GM23338 (cell line): ENCODE results near the gene GAL3ST2. TPM values are rescaled to one million over a fixed set of nuclear protein-coding genes. Genes with fewer than 3 reads are reported as not detected.

Experiments
- ATAC-seq: fragments of 200-7000 bp; cut with Tn5 transposase; 3 replicates; pipeline ENCODE4 v1.9.1; 2020
- DNase-seq: peaks from one replicate; pipeline ENCODE4 v3.0.0-alpha.2; 2015; ENCODE audit warnings: low spot score
- H2AFZ ChIP-seq: fragments of 200-600 bp; sonication (generic); 2 replicates; pipeline ENCODE4 v1.8.0; 2016; ENCODE audit warnings: antibody characterized with exemption, mild to moderate bottlenecking, moderate library complexity
- H3F3A ChIP-seq: fragments of 200-600 bp; sonication (generic); replicated peaks from 2 replicates; pipeline ENCODE4 v1.8.0; 2017; ENCODE audit warnings: antibody characterized with exemption, mixed run types, low read depth
- H3K27ac ChIP-seq: fragments of 200-600 bp; sonication (generic); 2 replicates; pipeline ENCODE4 v1.6.1; 2016; ENCODE audit warnings: low read depth
- H3K27me3 ChIP-seq: fragments of 200-600 bp; sonication (generic); 2 replicates; pipeline ENCODE4 v1.8.0; 2016; ENCODE audit warnings: mild to moderate bottlenecking, mixed run types, moderate library complexity; ENCODE audit not compliant: insufficient read depth
- H3K36me3 ChIP-seq: fragments of 200-600 bp; sonication (generic); 2 replicates; pipeline ENCODE4 v1.8.0; 2016; ENCODE audit warnings: mild to moderate bottlenecking; ENCODE audit not compliant: insufficient read depth
- H3K4me1 ChIP-seq: fragments of 200-600 bp; sonication (generic); 2 replicates; pipeline ENCODE4 v1.8.0; 2016; ENCODE audit warnings: mild to moderate bottlenecking, moderate library complexity; ENCODE audit not compliant: insufficient read depth
- H3K4me2 ChIP-seq: fragments of 200-600 bp; sonication (generic); 2 replicates; pipeline ENCODE4 v1.7.1; 2017; ENCODE audit warnings: mixed run types
- H3K4me3 ChIP-seq: fragments of 200-600 bp; sonication (generic); 2 replicates; pipeline ENCODE4 v1.6.1; 2016; ENCODE audit warnings: mixed run types
- H3K79me2 ChIP-seq: fragments of 200-600 bp; sonication (generic); replicated peaks from 2 replicates; pipeline ENCODE4 v1.8.0; 2017; ENCODE audit warnings: mild to moderate bottlenecking; ENCODE audit not compliant: insufficient read depth
- H3K9me2 ChIP-seq: fragments of 200-600 bp; sonication (generic); 2 replicates; pipeline ENCODE4 v1.8.0; 2017; ENCODE audit not compliant: insufficient read depth
- H4K20me1 ChIP-seq: fragments of 200-600 bp; sonication (generic); replicated peaks from 2 replicates; pipeline ENCODE4 v1.8.0; 2017; ENCODE audit warnings: mild to moderate bottlenecking; ENCODE audit not compliant: insufficient read depth
- H3K27ac Mint-ChIP-seq: 2 replicates; pipeline ENCODE4 v1.8.0; 2020; ENCODE audit warnings: inconsistent platforms, mild to moderate bottlenecking, moderate library complexity, mixed read lengths
- H3K27me3 Mint-ChIP-seq: 3 replicates; pipeline ENCODE4 v1.8.0; 2022; ENCODE audit warnings: low read depth, mild to moderate bottlenecking, moderate library complexity, mixed read lengths, inconsistent platforms; ENCODE audit not compliant: insufficient read depth, poor library complexity
- H3K36me3 Mint-ChIP-seq: 3 replicates; pipeline ENCODE4 v1.8.0; 2021; ENCODE audit warnings: low read depth, mild to moderate bottlenecking, inconsistent platforms, moderate library complexity, mixed read lengths
- H3K4me1 Mint-ChIP-seq: 3 replicates; pipeline ENCODE4 v1.8.0; 2020; ENCODE audit warnings: mild to moderate bottlenecking, inconsistent platforms, mixed read lengths
- H3K4me3 Mint-ChIP-seq: 3 replicates; pipeline ENCODE4 v1.8.0; 2021; ENCODE audit warnings: moderate library complexity, mild to moderate bottlenecking, inconsistent platforms, mixed read lengths
- H3K9me3 Mint-ChIP-seq: 3 replicates; pipeline ENCODE4 v1.8.0; 2020; ENCODE audit warnings: moderate library complexity, mild to moderate bottlenecking, inconsistent platforms, mixed read lengths
- EZH2 ChIP-seq: fragments of 200-600 bp; sonication (generic); IDR thresholded peaks from one replicate; pipeline ENCODE4 v1.8.0; 2017; ENCODE audit warnings: antibody characterized with exemption, mild to moderate bottlenecking, low read depth; ENCODE audit not compliant: unreplicated experiment
- EZH2phosphoT487 ChIP-seq: fragments of 200-600 bp; sonication (generic); IDR thresholded peaks from one replicate; pipeline ENCODE4 v1.8.1; 2018; ENCODE audit warnings: antibody characterized with exemption; ENCODE audit not compliant: unreplicated experiment
- JUNB ChIP-seq: IDR thresholded peaks from one replicate; pipeline ENCODE4 v1.6.1; 2016; ENCODE audit warnings: antibody characterized with exemption; ENCODE audit not compliant: unreplicated experiment
- NANOG ChIP-seq: IDR thresholded peaks from 2 replicates; pipeline ENCODE4 v1.6.1; 2016; ENCODE audit warnings: antibody characterized with exemption, borderline replicate concordance
- ZNF114 ChIP-seq: fragments of 250-450 bp; sonication (Bioruptor Pico); IDR thresholded peaks from 2 replicates; pipeline ENCODE4 v1.5.0; 2020; ENCODE audit warnings: mild to moderate bottlenecking, moderate library complexity
- ZNF462 ChIP-seq: fragments of 250-450 bp; sonication (Bioruptor Pico); IDR thresholded peaks from 2 replicates; pipeline ENCODE4 v1.5.0; 2020; ENCODE audit warnings: mild to moderate bottlenecking, moderate library complexity
- polyA plus RNA-seq: library from polyadenylated mRNA; unstranded; fragments of >200 nt; fragmentation: Nextera tagmentation; extraction: Ambion mirVana; gene quantifications from 2 replicates; pipeline ENCODE4 v1.2.1, GENCODE V29; 2016
- total RNA-seq: library from RNA; depleted of rRNA; stranded (reverse); fragments of >200 nt; shearing (Covaris generic); gene quantifications from 2 replicates; pipeline ENCODE4 v1.2.3, GENCODE V29; 2014
- TF ChIP-seq, protein P1 (sequence below), 2 experiments: fragments of 200-600 bp in 1 of 2; sonication (generic) in 1 of 2; conservative IDR thresholded peaks; 2 replicates each; pipeline versions ENCODE4 v1.5.1 to v1.6.1; 2016 to 2017; ENCODE audit warnings: antibody characterized with exemption in 2 of 2, low read depth in 2 of 2, mild to moderate bottlenecking in 2 of 2, moderate library complexity in 1 of 2
- TF ChIP-seq, protein P2 (sequence below): IDR thresholded peaks from 2 replicates; pipeline ENCODE4 v1.6.1; 2016; ENCODE audit warnings: antibody characterized with exemption

The GAL3ST2 gene
- total and polyA plus RNA-seq, 2 experiments from 2014 or later, result 0.19 to 0.24 TPM

- no peaks in the 10 kb centered on the region for H3K36me3 ChIP-seq
- no peaks in the 10 kb centered on the region for H4K20me1 ChIP-seq
- TF ChIP-seq, protein P1, sequence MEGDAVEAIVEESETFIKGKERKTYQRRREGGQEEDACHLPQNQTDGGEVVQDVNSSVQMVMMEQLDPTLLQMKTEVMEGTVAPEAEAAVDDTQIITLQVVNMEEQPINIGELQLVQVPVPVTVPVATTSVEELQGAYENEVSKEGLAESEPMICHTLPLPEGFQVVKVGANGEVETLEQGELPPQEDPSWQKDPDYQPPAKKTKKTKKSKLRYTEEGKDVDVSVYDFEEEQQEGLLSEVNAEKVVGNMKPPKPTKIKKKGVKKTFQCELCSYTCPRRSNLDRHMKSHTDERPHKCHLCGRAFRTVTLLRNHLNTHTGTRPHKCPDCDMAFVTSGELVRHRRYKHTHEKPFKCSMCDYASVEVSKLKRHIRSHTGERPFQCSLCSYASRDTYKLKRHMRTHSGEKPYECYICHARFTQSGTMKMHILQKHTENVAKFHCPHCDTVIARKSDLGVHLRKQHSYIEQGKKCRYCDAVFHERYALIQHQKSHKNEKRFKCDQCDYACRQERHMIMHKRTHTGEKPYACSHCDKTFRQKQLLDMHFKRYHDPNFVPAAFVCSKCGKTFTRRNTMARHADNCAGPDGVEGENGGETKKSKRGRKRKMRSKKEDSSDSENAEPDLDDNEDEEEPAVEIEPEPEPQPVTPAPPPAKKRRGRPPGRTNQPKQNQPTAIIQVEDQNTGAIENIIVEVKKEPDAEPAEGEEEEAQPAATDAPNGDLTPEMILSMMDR (conservative IDR thresholded peaks at IDR 0.05; ENCODE audit: low read depth in 2 of 2), result peak in 1 of 2 experiments; percentile 16; a peak in 1 of 4 replicates
- no peak for TF ChIP-seq ZNF114 (CRISPR knock-in tag)
- H3K4me1 Mint-ChIP-seq, result peaks cover 14% of the 10 kb centered on the region
- no peaks in the 10 kb centered on the region for H3K9me2 ChIP-seq
- no peak within 1 kb of the TSS for H3K4me3 ChIP-seq
- DNase-seq (no peak), ATAC-seq (peak; percentile 25)
- no peaks in the 10 kb centered on the region for H3K79me2 ChIP-seq
- H3K27ac Mint-ChIP-seq, result no peak within 1 kb of the TSS
- peak within 1 kb of the TSS; percentile 34; the same call in 1 of the 3 replicates for H3K4me3 Mint-ChIP-seq
- peaks cover 24% of the 10 kb centered on the region for H3K27me3 Mint-ChIP-seq
- peak within 1 kb of the TSS; percentile 70; the same call in 1 of the 2 replicates for H2AFZ ChIP-seq
- H3K4me1 ChIP-seq, result peaks cover 16% of the 10 kb centered on the region; the same call in 1 of the 2 replicates
- no peaks in the 10 kb centered on the region for H3K9me3 Mint-ChIP-seq
- peak within 1 kb of the TSS; percentile 49 for H3K4me2 ChIP-seq
- H3K36me3 Mint-ChIP-seq, result no peaks in the 10 kb centered on the region; the same call in 2 of the 3 replicates
- H3K27me3 ChIP-seq, result peaks cover 10% of the 10 kb centered on the region
- H3F3A ChIP-seq, result peaks cover 11% of the 10 kb centered on the region; the same call in 1 of the 2 replicates
- no peak within 1 kb of the TSS for H3K27ac ChIP-seq
These were observed 32.2 kb downstream of the GAL3ST2 start, which contains the start of gene NEU4 for GRCh38 chr2:241808721-241809382. Gene NEU4, plus strand, starts transcription at chr2:241809193. Its CDS starts 5,292 bp downstream, at chr2:241814485.

DNA sequence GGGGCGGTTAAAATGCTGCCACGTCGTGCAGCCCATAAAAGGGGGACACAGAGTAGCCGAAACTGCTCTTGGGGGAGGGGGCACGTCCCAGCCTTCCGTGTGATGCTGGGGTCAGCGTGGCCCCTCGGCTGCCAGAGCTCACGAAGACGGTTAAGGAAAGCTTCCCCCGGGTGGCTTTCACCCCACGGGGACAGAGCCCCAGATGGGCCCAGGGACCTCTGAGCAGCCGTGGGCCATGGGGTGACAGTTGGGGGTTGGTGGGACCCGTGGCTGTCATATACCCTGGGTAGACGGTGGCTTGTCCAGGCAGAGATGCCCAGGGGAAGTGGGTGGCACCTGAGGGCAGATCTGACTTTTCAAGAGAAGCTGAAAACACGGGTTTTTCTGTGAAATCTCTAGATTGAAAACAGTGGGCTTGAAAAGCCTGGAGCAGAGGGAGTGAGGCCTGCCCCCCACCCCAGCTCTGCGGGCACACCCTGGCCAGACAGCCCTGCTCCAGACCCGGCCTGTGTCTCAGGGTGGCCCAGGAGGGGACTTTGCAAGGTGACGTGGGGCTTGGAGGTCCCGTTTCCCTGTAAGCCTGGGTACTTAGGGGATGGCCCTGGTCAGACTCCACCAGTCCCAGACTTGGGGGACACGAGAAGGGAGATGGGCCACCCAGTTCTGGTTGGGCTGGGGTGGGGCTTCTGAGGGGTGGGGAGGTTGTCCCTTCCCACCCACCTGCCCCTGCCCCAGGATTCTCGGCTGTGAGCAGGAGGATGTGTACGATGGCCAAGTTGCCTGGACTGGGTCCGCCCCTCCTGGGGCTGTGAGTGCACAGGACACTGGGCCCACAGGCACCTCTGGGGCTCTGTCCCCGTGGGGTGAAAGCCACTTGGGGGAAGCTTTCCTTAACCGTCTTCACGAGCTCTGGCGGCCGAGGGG, 33.0 kb downstream of the GAL3ST2 start:
- peaks cover 11% of the 10 kb centered on the region; the same call in 1 of the 2 replicates for H3F3A ChIP-seq
- H3K36me3 ChIP-seq, result no peaks in the 10 kb centered on the region
- peaks cover 2% of the 10 kb centered on the region for H3K27me3 ChIP-seq
- H3K27ac Mint-ChIP-seq, result no peak overlapping the region
- no peaks in the 10 kb centered on the region for H3K79me2 ChIP-seq
- peaks cover 8% of the 10 kb centered on the region; the same call in 1 of the 2 replicates for H3K4me1 ChIP-seq
- H3K4me1 Mint-ChIP-seq, result peaks cover 14% of the 10 kb centered on the region
- no peaks in the 10 kb centered on the region; the same call in 2 of the 3 replicates for H3K36me3 Mint-ChIP-seq
- H3K27me3 Mint-ChIP-seq, result peaks cover 17% of the 10 kb centered on the region
- H4K20me1 ChIP-seq, result no peaks in the 10 kb centered on the region
- H3K4me3 Mint-ChIP-seq, result no peak overlapping the region
- no peak for DNase-seq
- no peak overlapping the region for H3K4me3 ChIP-seq
- no peak for ATAC-seq
- no peak overlapping the region for H2AFZ ChIP-seq
- H3K4me2 ChIP-seq, result no peak overlapping the region
- H3K9me2 ChIP-seq, result no peaks in the 10 kb centered on the region
- H3K27ac ChIP-seq, result no peak overlapping the region
- H3K9me3 Mint-ChIP-seq, result no peaks in the 10 kb centered on the region
- TF ChIP-seq ZNF462 (CRISPR knock-in tag) (no peak), EZH2 (no peak), NANOG (no peak), EZH2phosphoT487 (no peak), JUNB (no peak), ZNF114 (CRISPR knock-in tag) (no peak)
- TF ChIP-seq, protein P2, sequence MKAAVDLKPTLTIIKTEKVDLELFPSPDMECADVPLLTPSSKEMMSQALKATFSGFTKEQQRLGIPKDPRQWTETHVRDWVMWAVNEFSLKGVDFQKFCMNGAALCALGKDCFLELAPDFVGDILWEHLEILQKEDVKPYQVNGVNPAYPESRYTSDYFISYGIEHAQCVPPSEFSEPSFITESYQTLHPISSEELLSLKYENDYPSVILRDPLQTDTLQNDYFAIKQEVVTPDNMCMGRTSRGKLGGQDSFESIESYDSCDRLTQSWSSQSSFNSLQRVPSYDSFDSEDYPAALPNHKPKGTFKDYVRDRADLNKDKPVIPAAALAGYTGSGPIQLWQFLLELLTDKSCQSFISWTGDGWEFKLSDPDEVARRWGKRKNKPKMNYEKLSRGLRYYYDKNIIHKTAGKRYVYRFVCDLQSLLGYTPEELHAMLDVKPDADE, result no peak
